Thymus (tissue), 11 donors: ENCODE data around the gene CHM. TPM values are rescaled to one million over a fixed set of nuclear protein-coding genes. Genes with fewer than 3 reads are reported as not detected.

Experiments used
- DNase-seq, 9 donors: peaks; one replicate each; pipeline ENCODE4 v3.0.0-alpha.2; 2013; ENCODE audit warnings: low spot score in 9 of 9, low read depth in 6 of 9, missing footprints in 1 of 9
- H3K27ac ChIP-seq, 2 donors: one replicate each; pipeline ENCODE4 v1.5.1; 2013; ENCODE audit warnings: control low read depth in 1 of 2, low read depth in 1 of 2, low read length in 1 of 2, mild to moderate bottlenecking in 1 of 2, moderate library complexity in 1 of 2
- H3K27me3 ChIP-seq, 2 donors: one replicate each; pipeline ENCODE4 v1.5.1; 2013; ENCODE audit warnings: low read length in 1 of 2; ENCODE audit not compliant: control insufficient read depth in 2 of 2, insufficient read depth in 1 of 2
- H3K36me3 ChIP-seq, 2 donors: one replicate each; pipeline ENCODE4 v1.5.1; 2013; ENCODE audit warnings: low read length in 1 of 2, mild to moderate bottlenecking in 1 of 2, moderate library complexity in 1 of 2; ENCODE audit not compliant: control insufficient read depth in 2 of 2, insufficient read depth in 2 of 2
- H3K4me1 ChIP-seq, 2 donors: one replicate each; pipeline ENCODE4 v1.5.1; 2013; ENCODE audit warnings: low read length in 2 of 2; ENCODE audit not compliant: control insufficient read depth in 2 of 2, insufficient read depth in 2 of 2
- H3K4me3 ChIP-seq, 2 donors: one replicate each; pipeline ENCODE4 v1.5.1; 2013; ENCODE audit warnings: low read length in 2 of 2, control low read depth in 1 of 2, mild to moderate bottlenecking in 1 of 2
- H3K9me3 ChIP-seq, 2 donors: one replicate each; pipeline ENCODE4 v1.5.1; 2013; ENCODE audit warnings: low read length in 1 of 2, mild to moderate bottlenecking in 1 of 2; ENCODE audit not compliant: control insufficient read depth in 2 of 2, insufficient read depth in 1 of 2
- WGBS: extraction: QIAGEN DNeasy Blood & Tissue Kit; methylation state at CpG from one replicate; pipeline ENCODE4 v1.1.7; 2013; 5-methylcytosine and 5-hydroxymethylcytosine counted together
- polyA plus RNA-seq: library from polyadenylated mRNA; stranded (reverse); fragments of 200-250 nt; gene quantifications from one replicate; pipeline ENCODE4 v1.2.3, GENCODE V29; 2013
- total RNA-seq: library from RNA; stranded (reverse); fragments of 120-200 nt; gene quantifications from one replicate; pipeline ENCODE4 v1.2.4, GENCODE V29; 2013
- donor health status: healthy.

Gene CHM
- total and polyA plus RNA-seq, 2 donors = 14.4 to 20.2 TPM

GRCh38 chrX:85836868-85837267 lies 210.5 kb downstream of the CHM start:
- Histone ChIP-seq H3K27ac (no peak overlapping the region), H3K4me3 (no peak overlapping the region), H3K36me3 (no peaks in the 10 kb centered on the region), H3K27me3 (no peaks in the 10 kb centered on the region), H3K9me3 (no peaks in the 10 kb centered on the region), H3K4me1 (no peaks in the 10 kb centered on the region)
- WGBS = 91% methylated on average over 2 of the region's 2 CpGs
- DNase-seq = no peak

GRCh38 chrX:85828771-85829170 lies 218.6 kb downstream of the CHM start:
- Histone ChIP-seq H3K4me1 (no peaks in the 10 kb centered on the region), H3K9me3 (no peaks in the 10 kb centered on the region), H3K27me3 (no peaks in the 10 kb centered on the region), H3K27ac (no peak overlapping the region), H3K36me3 (no peaks in the 10 kb centered on the region), H3K4me3 (no peak overlapping the region)
- DNase-seq = no peak
- WGBS = 93% methylated on average over 5 of the region's 5 CpGs

- no peaks in the 10 kb centered on the region for H3K36me3 ChIP-seq
- WGBS = 81% methylated on average over 6 of the region's 6 CpGs
- H3K4me1 ChIP-seq = no peaks in the 10 kb centered on the region
- H3K4me3 ChIP-seq = no peak overlapping the region
- no peaks in the 10 kb centered on the region for H3K9me3 ChIP-seq
- no peaks in the 10 kb centered on the region for H3K27me3 ChIP-seq
- no peak for DNase-seq
- no peak overlapping the region for H3K27ac ChIP-seq
These were observed 232.1 kb downstream of the CHM start for GRCh38 chrX:85815203-85815751.

Other genes with a start within 250 kb of the CHM start
- 0.05 TPM for gene DACH2, start 100.9 kb upstream of the CHM start, total RNA-seq
- 0.09 TPM for gene DACH2, start 100.9 kb upstream of the CHM start, polyA plus RNA-seq